K562 (cell line): ENCODE data around the gene SOCS4. TPM values are rescaled to one million over a fixed set of nuclear protein-coding genes. Genes with fewer than 3 reads are reported as not detected.

Experiments used
- ARHGAP35 ChIP-seq: fragments of 450-650 bp; IDR thresholded peaks from 2 replicates; pipeline ENCODE4 v1.6.1; 2018; ENCODE audit not compliant: partially characterized antibody
- CBFA2T3 ChIP-seq: fragments of 450-650 bp; IDR thresholded peaks from 2 replicates; pipeline ENCODE4 v1.6.1; 2017
- CHCHD3 ChIP-seq: fragments of 250-450 bp; sonication (Bioruptor Pico); IDR thresholded peaks from 2 replicates; pipeline ENCODE4 v2.1.2; 2022; ENCODE audit warnings: mild to moderate bottlenecking
- ETV5 ChIP-seq: sonication (generic); formaldehyde crosslinking; IDR thresholded peaks from 2 replicates; pipeline ENCODE4 v1.4.0; 2020; ENCODE audit warnings: low read depth, mild to moderate bottlenecking, missing genetic modification reagents
- GATA2 ChIP-seq: sonication (generic); formaldehyde crosslinking; IDR thresholded peaks from 2 replicates; pipeline ENCODE4 v1.4.0; 2020; ENCODE audit warnings: mild to moderate bottlenecking, missing genetic modification reagents
- HBP1 ChIP-seq: fragments of 450-650 bp; formaldehyde crosslinking; IDR thresholded peaks from 2 replicates; pipeline ENCODE4 v1.4.0; 2022; ENCODE audit warnings: missing genetic modification characterization
- HES1 ChIP-seq: fragments of 450-650 bp; IDR thresholded peaks from 2 replicates; pipeline ENCODE4 v1.6.1; 2016; ENCODE audit warnings: low read depth, mild to moderate bottlenecking, moderate library complexity
- MCM5 ChIP-seq: fragments of 450-650 bp; IDR thresholded peaks from 2 replicates; pipeline ENCODE4 v1.6.1; 2016; ENCODE audit warnings: low read depth
- NCOA2 ChIP-seq, 2 experiments: fragments of 450-650 bp; IDR thresholded peaks; 2 replicates each; pipeline ENCODE4 v1.6.1; 2018; ENCODE audit warnings: mild to moderate bottlenecking in 2 of 2, moderate library complexity in 1 of 2; ENCODE audit not compliant: partially characterized antibody in 2 of 2
- NCOA6 ChIP-seq: fragments of 450-650 bp; IDR thresholded peaks from 2 replicates; pipeline ENCODE4 v1.6.1; 2017; ENCODE audit warnings: mild to moderate bottlenecking
- NFXL1 ChIP-seq: fragments of 450-650 bp; formaldehyde crosslinking; IDR thresholded peaks from 2 replicates; pipeline ENCODE4 v1.4.0; 2021; ENCODE audit warnings: mild to moderate bottlenecking
- NR2F6 ChIP-seq: fragments of 450-650 bp; formaldehyde crosslinking; IDR thresholded peaks from 2 replicates; pipeline ENCODE4 v1.4.0; 2020; ENCODE audit warnings: mild to moderate bottlenecking
- RAD21 ChIP-seq, 2 experiments: fragments of 250-450 bp in 1 of 2; fragments of 450-650 bp in 1 of 2; sonication (Bioruptor Pico) in 1 of 2; formaldehyde crosslinking in 1 of 2; IDR thresholded peaks in 1 of 2; conservative IDR thresholded peaks in 1 of 2; 2 replicates each; pipeline versions ENCODE4 v1.4.0 to v1.8.0; 2020 to 2022; ENCODE audit warnings: mild to moderate bottlenecking in 2 of 2, moderate library complexity in 1 of 2
- SLC30A9 ChIP-seq: fragments of 250-450 bp; sonication (Bioruptor Pico); IDR thresholded peaks from 2 replicates; pipeline ENCODE4 v1.8.0; 2022; ENCODE audit warnings: mild to moderate bottlenecking, moderate library complexity
- SMARCA4 ChIP-seq: fragments of 450-650 bp; IDR thresholded peaks from 2 replicates; pipeline ENCODE4 v1.6.1; 2016
- SMARCE1 ChIP-seq: fragments of 450-650 bp; IDR thresholded peaks from 2 replicates; pipeline ENCODE4 v1.7.1; 2016; ENCODE audit warnings: mild to moderate bottlenecking
- SP1 ChIP-seq: sonication (generic); formaldehyde crosslinking; IDR thresholded peaks from 2 replicates; pipeline ENCODE4 v1.8.1; 2022; ENCODE audit warnings: mild to moderate bottlenecking, missing genetic modification reagents
- TAF1 ChIP-seq: IDR thresholded peaks from 2 replicates; pipeline ENCODE4 v1.6.1; 2011; ENCODE audit warnings: mild to moderate bottlenecking, low read length, moderate library complexity; ENCODE audit not compliant: insufficient read depth, control insufficient read depth, severe bottlenecking; ENCODE audit errors: extremely low read depth
- TOE1 ChIP-seq, 2 experiments: fragments of 450-650 bp in 1 of 2; sonication (generic) in 1 of 2; formaldehyde crosslinking in 1 of 2; IDR thresholded peaks; 2 replicates each; pipeline versions ENCODE4 v1.7.1 to v1.8.0; 2016 to 2022; ENCODE audit warnings: borderline replicate concordance in 2 of 2, mild to moderate bottlenecking in 2 of 2, antibody characterized with exemption in 1 of 2, inconsistent platforms in 1 of 2, low read depth in 1 of 2, missing genetic modification reagents in 1 of 2, moderate library complexity in 1 of 2
- ZEB2 ChIP-seq: fragments of 450-650 bp; IDR thresholded peaks from 2 replicates; pipeline ENCODE4 v1.6.1; 2016
- ZFPM2 ChIP-seq: fragments of 250-450 bp; sonication (Bioruptor Pico); IDR thresholded peaks from 2 replicates; pipeline ENCODE4 v1.5.1; 2022; ENCODE audit warnings: mild to moderate bottlenecking
- ZHX1 ChIP-seq: fragments of 150-350 bp; conservative IDR thresholded peaks from 2 replicates; pipeline ENCODE4 v1.6.1; 2014; ENCODE audit warnings: low read length
- ZNF174 ChIP-seq: fragments of 250-450 bp; sonication (Bioruptor Pico); IDR thresholded peaks from 2 replicates; pipeline ENCODE4 v1.4.0; 2020; ENCODE audit warnings: mild to moderate bottlenecking
- ZNF277 ChIP-seq: fragments of 250-450 bp; sonication (Bioruptor Pico); IDR thresholded peaks from 2 replicates; pipeline ENCODE4 v1.8.0; 2022; ENCODE audit warnings: inconsistent platforms, mild to moderate bottlenecking, moderate library complexity, borderline replicate concordance
- polyA plus RNA-seq, 8 experiments: library from polyadenylated mRNA; depleted of rRNA in 4 of 8; stranded (reverse) in 5 of 8; unstranded in 3 of 8; fragments of >200 nt; fragmentation: Nextera tagmentation in 2 of 8; fragmentation: Illumina TruSeq in 1 of 8; extraction: Ambion mirVana in 2 of 8; extraction: Trizol in 1 of 8; gene quantifications; 2 replicates each; pipeline versions ENCODE4 v1.2.1 to v1.2.3, GENCODE V29; 2011 to 2014; ENCODE audit warnings: inconsistent platforms in 1 of 8, missing spikeins in 1 of 8
- total RNA-seq, 7 experiments: library from RNA; depleted of rRNA in 6 of 7; stranded (reverse); fragments of >200 nt in 6 of 7; fragmentation: Illumina TruSeq in 2 of 7; extraction: Trizol in 2 of 7; gene quantifications; 2 replicates each; pipeline versions ENCODE4 v1.2.1 to v1.2.3, GENCODE V29; 2011 to 2021; ENCODE audit warnings: low replicate concordance in 1 of 7

Gene SOCS4
- total and polyA plus RNA-seq, 9 of the 15 experiments (the other 6 are each of a cell fraction or from before 2014, with no cell fraction given), result 2.6 to 12.7 (median 9.7) TPM

- TF ChIP-seq RAD21 (CRISPR knock-in tag; conservative IDR thresholded peaks at IDR 0.05 in 1 of 2, IDR thresholded peaks at IDR 0.05 in 1 of 2), result peak; percentile 49 to 69
- 0 out of 2 replicates have a peak, but pooled peaks have one; percentile 48 for TF ChIP-seq TOE1 (IDR thresholded peaks at IDR 0.05; ENCODE audit: borderline replicate concordance)
- TF ChIP-seq TOE1 (CRISPR knock-in tag; IDR thresholded peaks at IDR 0.05; ENCODE audit: borderline replicate concordance, low read depth), result no peak
- TF ChIP-seq ZFPM2 (CRISPR knock-in tag), result no peak
- TF ChIP-seq HES1, result no peak
- TF ChIP-seq NFXL1 (CRISPR knock-in tag), result no peak
- no peak for TF ChIP-seq ARHGAP35
- no peak for TF ChIP-seq HBP1 (CRISPR knock-in tag)
- no peak for TF ChIP-seq GATA2
- 0 out of 2 replicates have a peak, but pooled peaks have one; percentile 10 for TF ChIP-seq CBFA2T3
- no peak for TF ChIP-seq SMARCA4
- no peak for TF ChIP-seq SMARCE1
- TF ChIP-seq CHCHD3 (CRISPR knock-in tag), result no peak
- TF ChIP-seq ZHX1, result no peak
- TF ChIP-seq NCOA6, result no peak
- no peak for TF ChIP-seq SLC30A9 (CRISPR knock-in tag)
- TF ChIP-seq NR2F6 (CRISPR knock-in tag), result no peak
- TF ChIP-seq TAF1, result peak; percentile 72
- TF ChIP-seq ETV5 (CRISPR knock-in tag), result peak; percentile 81
- TF ChIP-seq ZNF277, result no peak
- TF ChIP-seq NCOA2 (IDR thresholded peaks at IDR 0.05; ENCODE audit: partially characterized antibody in 2 of 2), result no peak
- TF ChIP-seq ZNF174 (CRISPR knock-in tag), result no peak
- no peak for TF ChIP-seq ZEB2
- TF ChIP-seq MCM5, result no peak
- TF ChIP-seq SP1 (CRISPR knock-in tag), result peak; percentile 89
These were observed 24.6 kb downstream of the SOCS4 start, which contains the start of gene MAPK1IP1L (continued) for GRCh38 chr14:55051423-55052268.
